Endothelial cell of umbilical vein (primary cell): ENCODE data around the gene CACNA2D3. TPM values are rescaled to one million over a fixed set of nuclear protein-coding genes. Genes with fewer than 3 reads are reported as not detected.

ENCODE experiments used
- BruUV-seq: library from RNA; stranded (reverse); fragments of 400-500 nt; replicated peaks from 2 replicates; lab custom pipeline; 2021; lab: Mats Ljungman, UMichigan
- CTCF ChIA-PET: fragments of 300-600, 350-600 bp; sonication (Branson Sonifier 250); formaldehyde crosslinking; loops from one replicate; lab custom pipeline; 2021; ENCODE audit warnings: antibody characterized with exemption, inconsistent platforms; lab: Charles Lee
- POLR2A ChIA-PET: fragments of 300-600, 350-600 bp; sonication (Branson Sonifier 250); formaldehyde crosslinking; loops from one replicate; lab custom pipeline; 2021; ENCODE audit warnings: antibody characterized with exemption, inconsistent platforms; lab: Charles Lee
- DNase-seq: peaks from one replicate; pipeline ENCODE4 v3.0.0-alpha.2; 2011; ENCODE audit warnings: low read depth, low spot score
- FAIRE-seq: peaks from 2 replicates; lab custom pipeline; 2011; peaks lifted over from hg19 to GRCh38; lab: Jason Lieb, UNC
- H2AFZ ChIP-seq: 2 replicates; pipeline ENCODE4 v1.6.0; 2012; ENCODE audit warnings: low read depth, low read length, control low read depth, inconsistent platforms
- H3K27ac ChIP-seq: 2 replicates; pipeline ENCODE4 v1.5.1; 2011; ENCODE audit warnings: low read depth, mild to moderate bottlenecking, control low read depth, low read length, moderate library complexity; ENCODE audit not compliant: insufficient read depth
- H3K27me3 ChIP-seq, 2 experiments: 2 replicates each; pipeline versions ENCODE4 v1.6.0 to v1.6.1; 2011; ENCODE audit warnings: low read length in 2 of 2, mixed read lengths in 1 of 2; ENCODE audit not compliant: control insufficient read depth in 2 of 2, insufficient read depth in 2 of 2
- H3K36me3 ChIP-seq, 2 experiments: 2 replicates in 1 of 2; 3 replicates in 1 of 2; pipeline ENCODE4 v1.5.1; 2011; ENCODE audit warnings: low read length in 2 of 2, mild to moderate bottlenecking in 1 of 2, moderate library complexity in 1 of 2; ENCODE audit not compliant: control insufficient read depth in 2 of 2, insufficient read depth in 2 of 2; ENCODE audit errors: extremely low read depth in 1 of 2
- H3K4me1 ChIP-seq: 3 replicates; pipeline ENCODE4 v1.5.1; 2011; ENCODE audit warnings: mild to moderate bottlenecking, low read length; ENCODE audit not compliant: control insufficient read depth, insufficient read depth; ENCODE audit errors: extremely low read depth
- H3K4me2 ChIP-seq: 2 replicates; pipeline ENCODE4 v1.6.1; 2011; ENCODE audit warnings: low read length, control low read depth, mixed read lengths; ENCODE audit not compliant: insufficient read depth
- H3K4me3 ChIP-seq, 3 experiments: fragments of 200-600 bp in 1 of 3; sonication (generic), shearing (Covaris generic) in 1 of 3; replicated peaks in 1 of 3; 2 replicates each; pipeline ENCODE4 v1.5.1; 2011 to 2016; ENCODE audit warnings: control low read depth in 3 of 3, low read length in 3 of 3, mild to moderate bottlenecking in 2 of 3, inconsistent platforms in 1 of 3, low read depth in 1 of 3, moderate library complexity in 1 of 3; ENCODE audit not compliant: insufficient read depth in 1 of 3
- H3K79me2 ChIP-seq: 2 replicates; pipeline ENCODE4 v1.6.0; 2012; ENCODE audit warnings: low read length, inconsistent platforms; ENCODE audit not compliant: control insufficient read depth, insufficient read depth
- H3K9ac ChIP-seq: replicated peaks from 2 replicates; pipeline ENCODE3; 2011; ENCODE audit warnings: low read length, control low read depth; ENCODE audit not compliant: insufficient read depth; ENCODE audit errors: extremely low read depth
- H3K9me1 ChIP-seq: replicated peaks from 3 replicates; pipeline ENCODE4 v1.6.0; 2011; ENCODE audit warnings: mild to moderate bottlenecking, low read length; ENCODE audit not compliant: control insufficient read depth, insufficient read depth; ENCODE audit errors: extremely low read depth
- H3K9me3 ChIP-seq: replicated peaks from 2 replicates; pipeline ENCODE4 v1.5.1; 2012; ENCODE audit warnings: low read length, inconsistent platforms; ENCODE audit not compliant: control insufficient read depth, insufficient read depth
- H4K20me1 ChIP-seq: replicated peaks from 2 replicates; pipeline ENCODE3; 2011; ENCODE audit warnings: mild to moderate bottlenecking, low read length; ENCODE audit not compliant: control insufficient read depth, insufficient read depth; ENCODE audit errors: extremely low read depth
- EZH2 ChIP-seq: IDR thresholded peaks from 2 replicates; pipeline ENCODE4 v1.6.1; 2012; ENCODE audit warnings: borderline replicate concordance, low read depth, mild to moderate bottlenecking, moderate library complexity, low read length, inconsistent platforms; ENCODE audit not compliant: severe bottlenecking
- FOS ChIP-seq: IDR thresholded peaks from 2 replicates; pipeline ENCODE4 v1.6.1; 2011; ENCODE audit warnings: mild to moderate bottlenecking, low read length, moderate library complexity, borderline replicate concordance; ENCODE audit not compliant: insufficient read depth
- GATA2 ChIP-seq: IDR thresholded peaks from 2 replicates; pipeline ENCODE4 v1.7.0; 2011; ENCODE audit warnings: low read depth, mild to moderate bottlenecking, moderate library complexity, mixed read lengths, low read length; ENCODE audit not compliant: insufficient read length, insufficient read depth
- JUN ChIP-seq: IDR thresholded peaks from 2 replicates; pipeline ENCODE4 v1.6.1; 2011; ENCODE audit warnings: borderline replicate concordance, low read depth; ENCODE audit not compliant: insufficient read length, insufficient read depth
- MAX ChIP-seq: IDR thresholded peaks from 2 replicates; pipeline ENCODE4 v1.6.1; 2011; ENCODE audit not compliant: insufficient read depth, insufficient read length
- MYC ChIP-seq: IDR thresholded peaks from one replicate; pipeline ENCODE4 v1.6.1; 2011; ENCODE audit warnings: mild to moderate bottlenecking, low read depth, low read length
- POLR2A ChIP-seq: IDR thresholded peaks from 2 replicates; pipeline ENCODE4 v1.6.1; 2012; ENCODE audit warnings: low read depth, mild to moderate bottlenecking, control low read depth, low read length
- POLR2AphosphoS5 ChIP-seq: IDR thresholded peaks from 2 replicates; pipeline ENCODE4 v1.6.1; 2012; ENCODE audit warnings: low read depth, mild to moderate bottlenecking, control low read depth, low read length, moderate library complexity; ENCODE audit not compliant: insufficient read depth
- dilution Hi-C: fragments of 300-500 bp; cut with MboI; formaldehyde crosslinking; loops from one replicate; pipeline ENCODE4 v1.15.0; 2019; ENCODE audit warnings: low sequenced_read_pairs; ENCODE audit not compliant: extremely low pct_ligation_motif_present
- intact Hi-C: fragments of 100-400 bp; cut with micrococcal nuclease; formaldehyde crosslinking; loops from one replicate; pipeline ENCODE4 v1.10.0; 2022
- polyA plus RNA-seq, 4 experiments: library from polyadenylated mRNA; depleted of rRNA in 3 of 4; stranded (reverse) in 3 of 4; unstranded in 1 of 4; fragments of >200 nt; gene quantifications; 2 replicates each; pipeline versions ENCODE4 v1.2.1 to v1.2.3, GENCODE V29; 2011 to 2012; ENCODE audit warnings: missing spikeins in 1 of 4
- total RNA-seq: library from RNA; stranded (reverse); gene quantifications from 2 replicates; pipeline ENCODE4 v1.2.3, GENCODE V29; 2021
- TF ChIP-seq, protein P1 (sequence below), 2 donors: IDR thresholded peaks; 1 replicate in 1 of 2; 2 replicates in 1 of 2; pipeline ENCODE4 v1.5.1; 2011; ENCODE audit warnings: low read length in 2 of 2, mild to moderate bottlenecking in 2 of 2, moderate library complexity in 2 of 2, control low read depth in 1 of 2, inconsistent platforms in 1 of 2, low read depth in 1 of 2; ENCODE audit not compliant: insufficient read depth in 1 of 2; ENCODE audit errors: extremely low read depth in 1 of 2

The CACNA2D3 gene
- total and polyA plus RNA-seq, 2 donors (not counting 3 experiments of a cell fraction or from before 2014, with no cell fraction given) = not detected

- Histone ChIP-seq H3K9me3 (no peaks in the 10 kb centered on the region), H3K4me3 (no peak overlapping the region), H3K79me2 (no peaks in the 10 kb centered on the region), H4K20me1 (no peaks in the 10 kb centered on the region), H3K36me3 (no peaks in the 10 kb centered on the region), H3K9ac (no peak overlapping the region), H3K4me1 (no peaks in the 10 kb centered on the region), H2AFZ (no peak overlapping the region), H3K9me1 (no peaks in the 10 kb centered on the region), H3K27ac (no peak overlapping the region), H3K4me2 (no peak overlapping the region), H3K27me3 (no peaks in the 10 kb centered on the region)
- no peak for DNase-seq
- BruUV-seq = no TSS peak
- dilution Hi-C loops = no loop called here
- FAIRE-seq = no peak
- CTCF ChIA-PET = no interaction called here
- TF ChIP-seq, protein P1, sequence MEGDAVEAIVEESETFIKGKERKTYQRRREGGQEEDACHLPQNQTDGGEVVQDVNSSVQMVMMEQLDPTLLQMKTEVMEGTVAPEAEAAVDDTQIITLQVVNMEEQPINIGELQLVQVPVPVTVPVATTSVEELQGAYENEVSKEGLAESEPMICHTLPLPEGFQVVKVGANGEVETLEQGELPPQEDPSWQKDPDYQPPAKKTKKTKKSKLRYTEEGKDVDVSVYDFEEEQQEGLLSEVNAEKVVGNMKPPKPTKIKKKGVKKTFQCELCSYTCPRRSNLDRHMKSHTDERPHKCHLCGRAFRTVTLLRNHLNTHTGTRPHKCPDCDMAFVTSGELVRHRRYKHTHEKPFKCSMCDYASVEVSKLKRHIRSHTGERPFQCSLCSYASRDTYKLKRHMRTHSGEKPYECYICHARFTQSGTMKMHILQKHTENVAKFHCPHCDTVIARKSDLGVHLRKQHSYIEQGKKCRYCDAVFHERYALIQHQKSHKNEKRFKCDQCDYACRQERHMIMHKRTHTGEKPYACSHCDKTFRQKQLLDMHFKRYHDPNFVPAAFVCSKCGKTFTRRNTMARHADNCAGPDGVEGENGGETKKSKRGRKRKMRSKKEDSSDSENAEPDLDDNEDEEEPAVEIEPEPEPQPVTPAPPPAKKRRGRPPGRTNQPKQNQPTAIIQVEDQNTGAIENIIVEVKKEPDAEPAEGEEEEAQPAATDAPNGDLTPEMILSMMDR (IDR thresholded peaks at IDR 0.05; ENCODE audit: extremely low read depth in 1 of 2, insufficient read depth in 1 of 2, low read depth in 1 of 2, low read length in 2 of 2) = no peak
- TF ChIP-seq GATA2 = no peak
- TF ChIP-seq FOS = no peak
- TF ChIP-seq POLR2AphosphoS5 = no peak
- TF ChIP-seq MAX = no peak
- no peak for TF ChIP-seq JUN
- TF ChIP-seq EZH2 = no peak
- TF ChIP-seq MYC = no peak
- no peak for TF ChIP-seq POLR2A
- intact Hi-C loops = loop anchor here (2.0 kb wide), 1 partner anchor 48 kb away; no protein-coding TSS in a partner anchor
- POLR2A ChIA-PET = no interaction called here
These were observed 286.0 kb downstream of the CACNA2D3 start for GRCh38 chr3:54408328-54408727.
